ENCODE results near the gene ARAP1. TPM values are rescaled to one million over a fixed set of nuclear protein-coding genes. Genes with fewer than 3 reads are reported as not detected.
A peak's percentile ranks its signal among the peaks of the same experiment; 100 is the strongest.

The ARAP1 gene
- total and polyA plus RNA-seq, 2 donors = 66.5 to 88.6 TPM

- no peak for DNase-seq (ENCODE audit: extremely low spot score)
- Histone ChIP-seq H3K36me3 (ENCODE audit: insufficient read depth) (no peaks in the 10 kb centered on the region), H3K4me3 (ENCODE audit: low read depth, low read length) (no peak overlapping the region), H3K4me1 (ENCODE audit: insufficient read depth) (peaks cover 2% of the 10 kb centered on the region), H3K27ac (ENCODE audit: low read depth) (no peak overlapping the region)
- WGBS = 95% methylated on average over 2 of the region's 2 CpGs
Observed at GRCh38 chr11:72783144-72783905, 31.1 kb upstream of the ARAP1 start.

- WGBS = 54% methylated on average over 14 of the region's 14 CpGs
- Histone ChIP-seq H3K36me3 (ENCODE audit: insufficient read depth) (no peaks in the 10 kb centered on the region), H3K27ac (ENCODE audit: low read depth) (no peak overlapping the region), H3K4me3 (ENCODE audit: low read depth, low read length) (peak overlapping the region; percentile 82), H3K4me1 (ENCODE audit: insufficient read depth) (peaks cover 2% of the 10 kb centered on the region)
- no peak for DNase-seq (ENCODE audit: extremely low spot score)
Observed at GRCh38 chr11:72782081-72782920, 30.1 kb upstream of the ARAP1 start.

- Histone ChIP-seq H3K36me3 (ENCODE audit: insufficient read depth) (no peaks in the 10 kb centered on the region), H3K4me1 (ENCODE audit: insufficient read depth) (peaks cover 2% of the 10 kb centered on the region)
- DNase-seq (ENCODE audit: extremely low spot score) = no peak
Observed at GRCh38 chr11:72781313-72782080, 29.3 kb upstream of the ARAP1 start.

GRCh38 chr11:72781063-72781312 lies 28.8 kb upstream of the ARAP1 start:
- Histone ChIP-seq H3K27ac (ENCODE audit: low read depth) (peak overlapping the region; percentile 24), H3K36me3 (ENCODE audit: insufficient read depth) (no peaks in the 10 kb centered on the region), H3K4me1 (ENCODE audit: insufficient read depth) (peaks cover 2% of the 10 kb centered on the region), H3K4me3 (ENCODE audit: low read depth, low read length) (peak overlapping the region; percentile 82)
- 32% methylated on average over 17 of the region's 17 CpGs for WGBS
- no peak for DNase-seq (ENCODE audit: extremely low spot score)

More at GRCh38 chr11:72781313-72782080, 29.3 kb upstream of the ARAP1 start:
- peak overlapping the region; percentile 82 for H3K4me3 ChIP-seq (ENCODE audit: low read depth, low read length)
- WGBS = 2% methylated on average over 89 of the region's 89 CpGs
- peak overlapping the region; percentile 24 for H3K27ac ChIP-seq (ENCODE audit: low read depth)

GRCh38 chr11:72780296-72781062 lies 28.3 kb upstream of the ARAP1 start:
- Histone ChIP-seq H3K36me3 (ENCODE audit: insufficient read depth) (no peaks in the 10 kb centered on the region), H3K4me1 (ENCODE audit: insufficient read depth) (peaks cover 2% of the 10 kb centered on the region), H3K27ac (ENCODE audit: low read depth) (no peak overlapping the region), H3K4me3 (ENCODE audit: low read depth, low read length) (peak overlapping the region; percentile 82)
- 86% methylated on average over 10 of the region's 10 CpGs for WGBS
- DNase-seq (ENCODE audit: extremely low spot score) = no peak

- no peaks in the 10 kb centered on the region for H3K36me3 ChIP-seq (ENCODE audit: insufficient read depth)
- H3K4me1 ChIP-seq (ENCODE audit: insufficient read depth) = peaks cover 2% of the 10 kb centered on the region
- no peak for DNase-seq (ENCODE audit: extremely low spot score)
- H3K4me3 ChIP-seq (ENCODE audit: low read depth, low read length) = no peak overlapping the region
- H3K27ac ChIP-seq (ENCODE audit: low read depth) = no peak overlapping the region
- 97% methylated on average over 4 of the region's 4 CpGs for WGBS
Observed at GRCh38 chr11:72779495-72780128, 27.4 kb upstream of the ARAP1 start.

- H3K27ac ChIP-seq (ENCODE audit: low read depth) = no peak overlapping the region
- WGBS = 97% methylated on average over 7 of the region's 7 CpGs
- H3K4me3 ChIP-seq (ENCODE audit: low read depth, low read length) = no peak overlapping the region
- H3K4me1 ChIP-seq (ENCODE audit: insufficient read depth) = peaks cover 2% of the 10 kb centered on the region
- no peaks in the 10 kb centered on the region for H3K36me3 ChIP-seq (ENCODE audit: insufficient read depth)
- DNase-seq (ENCODE audit: extremely low spot score) = no peak
Observed at GRCh38 chr11:72778535-72779494, 26.6 kb upstream of the ARAP1 start.

- Histone ChIP-seq H3K4me3 (ENCODE audit: low read depth, low read length) (no peak overlapping the region), H3K4me1 (ENCODE audit: insufficient read depth) (peaks cover 2% of the 10 kb centered on the region), H3K36me3 (ENCODE audit: insufficient read depth) (no peaks in the 10 kb centered on the region), H3K27ac (ENCODE audit: low read depth) (no peak overlapping the region)
- no peak for DNase-seq (ENCODE audit: extremely low spot score)
- 77% methylated on average over 5 of the region's 5 CpGs for WGBS
Observed at GRCh38 chr11:72777755-72778278, 25.6 kb upstream of the ARAP1 start.

- Histone ChIP-seq H3K4me3 (ENCODE audit: low read depth, low read length) (no peak overlapping the region), H3K27ac (ENCODE audit: low read depth) (no peak overlapping the region), H3K36me3 (ENCODE audit: insufficient read depth) (no peaks in the 10 kb centered on the region), H3K4me1 (ENCODE audit: insufficient read depth) (peaks cover 2% of the 10 kb centered on the region)
- no peak for DNase-seq (ENCODE audit: extremely low spot score)
- 92% methylated on average over 7 of the region's 7 CpGs for WGBS
Observed at GRCh38 chr11:72776844-72777754, 24.9 kb upstream of the ARAP1 start.

GRCh38 chr11:72776117-72776843 lies 24.1 kb upstream of the ARAP1 start:
- Histone ChIP-seq H3K27ac (ENCODE audit: low read depth) (no peak overlapping the region), H3K4me1 (ENCODE audit: insufficient read depth) (peaks cover 2% of the 10 kb centered on the region), H3K36me3 (ENCODE audit: insufficient read depth) (no peaks in the 10 kb centered on the region), H3K4me3 (ENCODE audit: low read depth, low read length) (no peak overlapping the region)
- no peak for DNase-seq (ENCODE audit: extremely low spot score)
- WGBS = 91% methylated on average over 9 of the region's 9 CpGs

All from urinary bladder (tissue), 4 donors.